ENCODE data around the gene ACTRT3. TPM values are rescaled to one million over a fixed set of nuclear protein-coding genes. Genes with fewer than 3 reads are reported as not detected.

Gene ACTRT3
- total RNA-seq, 3 donors from 2014 or later, result 1.5 to 4.6 (median 3.3) TPM

DNA sequence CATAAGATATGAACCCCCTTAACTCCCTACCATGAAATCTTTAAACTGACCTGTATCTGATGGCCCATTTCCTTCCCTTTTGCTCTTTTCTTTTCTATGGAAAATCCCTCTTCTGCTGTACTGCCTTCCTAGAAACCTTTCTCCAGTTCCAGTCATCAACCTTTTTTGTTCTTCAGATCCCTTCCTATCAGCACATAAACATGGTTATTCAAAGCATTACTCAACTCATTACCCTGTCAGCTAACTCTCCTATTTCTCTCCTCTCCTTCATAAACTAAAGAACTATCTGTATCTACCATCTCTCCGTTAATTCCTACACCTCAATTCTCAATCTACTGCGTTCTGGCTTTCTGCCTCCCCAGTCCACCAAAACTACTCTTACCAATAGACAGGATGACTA lies 17.5 kb downstream of the ACTRT3 start:
- intact Hi-C loops (cut with DNase I; ENCODE audit: low total_unique reads), result no loop called here
- no peak for DNase-seq (ENCODE audit: low spot score in 2 of 2)
- H3K36me3 ChIP-seq, result no peaks in the 10 kb centered on the region
- TF ChIP-seq POLR2A (IDR thresholded peaks at IDR 0.05) (no peak), POLR2AphosphoS5 (IDR thresholded peaks at IDR 0.05) (no peak)
- TF ChIP-seq, protein P1, sequence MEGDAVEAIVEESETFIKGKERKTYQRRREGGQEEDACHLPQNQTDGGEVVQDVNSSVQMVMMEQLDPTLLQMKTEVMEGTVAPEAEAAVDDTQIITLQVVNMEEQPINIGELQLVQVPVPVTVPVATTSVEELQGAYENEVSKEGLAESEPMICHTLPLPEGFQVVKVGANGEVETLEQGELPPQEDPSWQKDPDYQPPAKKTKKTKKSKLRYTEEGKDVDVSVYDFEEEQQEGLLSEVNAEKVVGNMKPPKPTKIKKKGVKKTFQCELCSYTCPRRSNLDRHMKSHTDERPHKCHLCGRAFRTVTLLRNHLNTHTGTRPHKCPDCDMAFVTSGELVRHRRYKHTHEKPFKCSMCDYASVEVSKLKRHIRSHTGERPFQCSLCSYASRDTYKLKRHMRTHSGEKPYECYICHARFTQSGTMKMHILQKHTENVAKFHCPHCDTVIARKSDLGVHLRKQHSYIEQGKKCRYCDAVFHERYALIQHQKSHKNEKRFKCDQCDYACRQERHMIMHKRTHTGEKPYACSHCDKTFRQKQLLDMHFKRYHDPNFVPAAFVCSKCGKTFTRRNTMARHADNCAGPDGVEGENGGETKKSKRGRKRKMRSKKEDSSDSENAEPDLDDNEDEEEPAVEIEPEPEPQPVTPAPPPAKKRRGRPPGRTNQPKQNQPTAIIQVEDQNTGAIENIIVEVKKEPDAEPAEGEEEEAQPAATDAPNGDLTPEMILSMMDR (IDR thresholded peaks at IDR 0.05), result no peak
- H3K9me3 ChIP-seq, result no peaks in the 10 kb centered on the region
- H3K27ac ChIP-seq, result no peak overlapping the region
- no peak overlapping the region for H3K4me3 ChIP-seq
- peaks cover 0 to 10% of the 10 kb centered on the region in 2 donors for H3K27me3 ChIP-seq
- H3K4me1 ChIP-seq, result no peaks in the 10 kb centered on the region

DNA sequence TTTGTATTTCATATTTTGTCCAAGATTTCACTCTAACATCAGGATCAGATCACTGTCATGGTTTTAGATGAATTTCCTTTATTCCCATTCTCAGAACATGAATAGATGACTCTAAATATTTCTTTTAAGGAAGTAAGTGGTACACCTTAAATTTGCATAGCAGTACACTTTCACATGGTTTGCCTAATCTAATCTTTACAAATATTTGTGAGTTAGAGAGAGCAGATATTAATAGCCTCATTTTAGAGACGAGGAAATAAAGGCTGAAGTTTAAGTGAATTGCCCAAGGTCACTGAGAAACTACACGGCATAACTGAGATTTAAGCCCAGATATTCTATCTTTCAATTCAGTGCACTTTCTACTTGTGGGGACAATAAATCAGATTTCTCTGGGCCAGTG lies 18.7 kb downstream of the ACTRT3 start:
- Histone ChIP-seq H3K9me3 (no peaks in the 10 kb centered on the region), H3K27ac (no peak overlapping the region), H3K36me3 (no peaks in the 10 kb centered on the region), H3K4me1 (no peaks in the 10 kb centered on the region), H3K27me3 (peaks cover 0 to 16% of the 10 kb centered on the region in 2 donors), H3K4me3 (no peak overlapping the region)
- DNase-seq (ENCODE audit: low spot score in 2 of 2), result no peak
- intact Hi-C loops (cut with DNase I; ENCODE audit: low total_unique reads), result no loop called here
- TF ChIP-seq, protein P1 (IDR thresholded peaks at IDR 0.05), result no peak
- no peak for TF ChIP-seq POLR2AphosphoS5 (IDR thresholded peaks at IDR 0.05)
- TF ChIP-seq POLR2A (IDR thresholded peaks at IDR 0.05), result no peak

DNA sequence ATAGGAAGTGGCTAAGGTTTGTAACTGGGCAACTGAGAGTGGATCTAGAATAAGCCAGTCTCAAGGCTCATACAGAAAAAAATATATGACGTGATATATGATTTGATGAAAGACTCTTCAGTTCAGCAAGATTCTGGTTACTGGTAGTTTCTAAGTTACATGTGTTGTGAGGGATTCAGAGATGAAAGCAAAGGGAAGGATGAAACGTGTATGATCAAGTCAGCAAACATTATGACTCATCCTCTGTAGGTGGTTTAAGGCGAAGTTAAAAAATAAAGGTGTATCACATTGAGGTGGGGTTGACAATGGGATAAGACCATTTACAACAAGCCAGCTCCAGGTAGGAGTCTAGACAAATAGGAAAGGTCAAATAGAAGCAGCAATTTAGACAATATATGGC lies 20.7 kb downstream of the ACTRT3 start:
- H3K27me3 ChIP-seq, result peaks cover 0 to 16% of the 10 kb centered on the region in 2 donors
- no peak overlapping the region for H3K4me3 ChIP-seq
- TF ChIP-seq POLR2AphosphoS5 (IDR thresholded peaks at IDR 0.05), result no peak
- no peak for TF ChIP-seq POLR2A (IDR thresholded peaks at IDR 0.05)
- TF ChIP-seq, protein P1 (IDR thresholded peaks at IDR 0.05), result no peak
- no peak overlapping the region for H3K27ac ChIP-seq
- no peaks in the 10 kb centered on the region for H3K36me3 ChIP-seq
- no peaks in the 10 kb centered on the region for H3K4me1 ChIP-seq
- H3K9me3 ChIP-seq, result no peaks in the 10 kb centered on the region
- DNase-seq (ENCODE audit: low spot score in 2 of 2), result no peak
- intact Hi-C loops (cut with DNase I; ENCODE audit: low total_unique reads), result no loop called here

DNA sequence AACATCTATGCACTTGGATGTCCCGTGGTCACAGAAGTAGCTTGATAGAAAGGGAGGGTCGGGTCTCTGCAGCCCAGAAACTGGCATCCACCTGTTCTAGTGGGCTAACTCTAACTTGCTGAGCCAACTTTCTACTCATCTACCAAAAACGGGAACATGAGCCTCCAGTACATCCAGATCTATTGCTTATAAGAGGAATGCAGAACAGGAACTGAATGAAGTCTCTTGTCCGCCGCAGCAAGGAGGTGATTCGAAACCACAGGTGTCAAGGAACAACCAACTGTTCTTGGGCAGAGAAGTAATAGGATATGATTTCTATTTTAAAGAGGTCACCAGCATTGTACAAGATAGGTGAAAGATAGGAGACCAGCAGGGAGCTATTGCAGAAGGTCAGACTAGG lies 22.4 kb downstream of the ACTRT3 start:
- TF ChIP-seq POLR2A (IDR thresholded peaks at IDR 0.05) (no peak), POLR2AphosphoS5 (IDR thresholded peaks at IDR 0.05) (no peak)
- TF ChIP-seq, protein P1 (IDR thresholded peaks at IDR 0.05), result no peak
- Histone ChIP-seq H3K36me3 (no peaks in the 10 kb centered on the region), H3K27me3 (peaks cover 0 to 16% of the 10 kb centered on the region in 2 donors), H3K4me3 (no peak overlapping the region), H3K4me1 (no peaks in the 10 kb centered on the region), H3K9me3 (no peaks in the 10 kb centered on the region), H3K27ac (no peak overlapping the region)
- intact Hi-C loops (cut with DNase I; ENCODE audit: low total_unique reads), result no loop called here
- DNase-seq (ENCODE audit: low spot score in 2 of 2), result no peak

DNA sequence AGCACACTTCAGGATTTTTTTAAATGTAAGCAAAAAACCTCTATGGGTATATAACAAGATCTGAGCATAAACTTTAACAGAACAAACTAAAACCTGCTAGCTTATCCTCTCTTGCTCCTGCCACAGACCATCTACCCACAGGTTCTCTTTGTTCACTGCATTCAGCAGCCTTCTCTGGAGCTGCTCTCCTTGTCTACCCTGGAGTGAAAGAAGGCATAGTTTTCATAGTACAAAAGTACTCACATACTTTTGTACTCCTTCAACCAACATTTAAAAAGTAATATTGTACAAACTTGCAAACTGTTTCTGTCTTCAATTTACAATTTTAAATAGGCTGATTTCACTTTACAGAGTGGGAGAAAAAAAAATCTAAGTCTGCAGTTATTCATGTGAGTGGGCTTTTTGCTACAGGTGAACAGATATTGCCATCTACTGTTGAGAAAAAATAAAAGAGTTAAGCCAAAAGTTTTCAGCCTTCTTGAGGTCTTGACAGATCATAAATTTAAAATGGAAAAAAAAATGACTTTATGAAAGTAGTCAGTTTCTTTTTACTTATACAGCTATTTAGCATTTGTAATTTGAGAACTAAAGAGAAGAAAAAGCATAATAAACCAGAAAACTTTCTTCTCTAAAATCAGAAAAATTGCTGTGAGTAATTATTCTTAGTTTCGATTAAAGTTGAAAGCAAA lies 24.9 kb downstream of the ACTRT3 start:
- no peaks in the 10 kb centered on the region for H3K9me3 ChIP-seq
- H3K27ac ChIP-seq, result no peak overlapping the region
- peaks cover 0 to 16% of the 10 kb centered on the region in 2 donors for H3K27me3 ChIP-seq
- H3K36me3 ChIP-seq, result no peaks in the 10 kb centered on the region
- intact Hi-C loops (cut with DNase I; ENCODE audit: low total_unique reads), result no loop called here
- no peak for DNase-seq (ENCODE audit: low spot score in 2 of 2)
- TF ChIP-seq, protein P1 (IDR thresholded peaks at IDR 0.05), result peak in 1 of 3 donors; percentile 32
- TF ChIP-seq POLR2A (IDR thresholded peaks at IDR 0.05), result no peak
- TF ChIP-seq POLR2AphosphoS5 (IDR thresholded peaks at IDR 0.05), result no peak
- no peak overlapping the region for H3K4me3 ChIP-seq
- H3K4me1 ChIP-seq, result no peaks in the 10 kb centered on the region
